Osteocyte (in vitro differentiated cells): Measurements from ENCODE around the gene DENND2A. TPM values are rescaled to one million over a fixed set of nuclear protein-coding genes. Genes with fewer than 3 reads are reported as not detected.
A peak's percentile ranks its signal among the peaks of the same experiment; 100 is the strongest.

Experiments used
- DNase-seq: peaks from one replicate; pipeline ENCODE4 v3.0.0; 2021; ENCODE audit warnings: mixed read lengths; ENCODE audit not compliant: unreplicated experiment; ENCODE audit errors: extremely low spot score
- H3K27ac Mint-ChIP-seq: one replicate; pipeline ENCODE4 v1.8.0; 2021; ENCODE audit warnings: mild to moderate bottlenecking, mixed read lengths; ENCODE audit not compliant: unreplicated experiment
- H3K27me3 Mint-ChIP-seq: one replicate; pipeline ENCODE4 v1.8.0; 2021; ENCODE audit warnings: mixed read lengths; ENCODE audit not compliant: unreplicated experiment
- H3K36me3 Mint-ChIP-seq: one replicate; pipeline ENCODE4 v1.8.0; 2021; ENCODE audit warnings: mixed read lengths; ENCODE audit not compliant: unreplicated experiment
- H3K4me1 Mint-ChIP-seq: one replicate; pipeline ENCODE4 v1.8.0; 2021; ENCODE audit warnings: mixed read lengths; ENCODE audit not compliant: unreplicated experiment
- H3K4me3 Mint-ChIP-seq: one replicate; pipeline ENCODE4 v1.8.0; 2021; ENCODE audit warnings: mild to moderate bottlenecking, moderate library complexity, mixed read lengths; ENCODE audit not compliant: unreplicated experiment
- H3K9me3 Mint-ChIP-seq: one replicate; pipeline ENCODE4 v1.8.0; 2021; ENCODE audit warnings: mixed read lengths; ENCODE audit not compliant: unreplicated experiment
- CTCF ChIP-seq: fragments of 200-600 bp; sonication (generic); IDR thresholded peaks from 2 replicates; pipeline ENCODE4 v1.5.0; 2021; ENCODE audit warnings: antibody characterized with exemption, mild to moderate bottlenecking, moderate library complexity
- total RNA-seq: library from RNA; stranded (reverse); gene quantifications from 2 replicates; pipeline ENCODE4 v1.2.1, GENCODE V29; 2021

Gene DENND2A
- total RNA-seq, 1 donor from 2014 or later, result 53.3 TPM

DNA sequence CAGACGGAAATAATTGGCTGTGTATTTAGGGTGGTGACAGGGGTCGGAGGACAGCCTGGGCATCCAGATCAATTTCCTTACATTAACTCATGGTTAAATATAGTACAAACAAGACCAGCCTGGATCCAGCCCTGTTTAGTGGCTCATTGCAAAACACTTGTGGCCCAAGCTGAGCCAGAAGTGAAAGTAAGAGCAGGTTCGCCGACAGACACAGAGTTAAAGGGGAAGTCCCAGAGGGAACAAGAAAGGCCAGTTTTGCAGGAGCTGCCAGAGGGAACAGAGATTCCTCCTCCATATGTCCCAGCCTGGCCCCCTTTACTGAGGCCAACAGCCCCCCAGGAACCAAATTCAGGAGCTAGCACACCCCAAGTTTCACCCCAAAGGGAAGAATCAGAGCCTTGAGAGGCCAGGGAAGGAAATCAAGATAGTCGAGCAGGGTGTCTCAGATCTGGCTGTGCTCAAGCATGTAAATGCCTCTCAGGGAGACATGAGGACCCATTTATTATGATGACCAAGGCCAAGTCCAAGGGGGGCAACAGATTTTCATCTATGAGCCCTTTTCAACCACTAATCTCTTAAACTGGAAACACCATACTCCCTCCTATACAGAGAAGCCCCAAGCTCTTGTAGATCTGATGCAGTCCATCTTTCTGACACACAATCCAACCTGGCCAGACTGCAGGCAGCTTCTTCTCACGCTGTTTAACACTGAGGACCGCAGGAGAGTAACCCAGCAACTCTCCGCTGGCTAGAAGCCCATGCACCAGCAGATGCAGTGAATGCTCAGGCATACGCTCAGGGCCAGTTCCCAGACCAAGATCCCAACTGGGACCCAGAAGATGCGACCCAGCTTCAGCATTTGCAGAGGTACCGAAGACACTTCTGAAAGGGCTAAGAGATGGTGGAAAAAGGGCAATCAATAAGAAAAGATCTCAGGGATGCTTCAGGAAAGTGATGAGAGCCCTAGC lies 16.2 kb upstream of the DENND2A start:
- Mint-ChIP-seq H3K27me3 (no peaks in the 10 kb centered on the region), H3K36me3 (no peaks in the 10 kb centered on the region), H3K4me1 (peaks cover 32% of the 10 kb centered on the region), H3K9me3 (no peaks in the 10 kb centered on the region), H3K4me3 (peak overlapping the region; percentile 73), H3K27ac (peak overlapping the region; percentile 98)
- TF ChIP-seq CTCF, result no peak
- no peak for DNase-seq

DNA sequence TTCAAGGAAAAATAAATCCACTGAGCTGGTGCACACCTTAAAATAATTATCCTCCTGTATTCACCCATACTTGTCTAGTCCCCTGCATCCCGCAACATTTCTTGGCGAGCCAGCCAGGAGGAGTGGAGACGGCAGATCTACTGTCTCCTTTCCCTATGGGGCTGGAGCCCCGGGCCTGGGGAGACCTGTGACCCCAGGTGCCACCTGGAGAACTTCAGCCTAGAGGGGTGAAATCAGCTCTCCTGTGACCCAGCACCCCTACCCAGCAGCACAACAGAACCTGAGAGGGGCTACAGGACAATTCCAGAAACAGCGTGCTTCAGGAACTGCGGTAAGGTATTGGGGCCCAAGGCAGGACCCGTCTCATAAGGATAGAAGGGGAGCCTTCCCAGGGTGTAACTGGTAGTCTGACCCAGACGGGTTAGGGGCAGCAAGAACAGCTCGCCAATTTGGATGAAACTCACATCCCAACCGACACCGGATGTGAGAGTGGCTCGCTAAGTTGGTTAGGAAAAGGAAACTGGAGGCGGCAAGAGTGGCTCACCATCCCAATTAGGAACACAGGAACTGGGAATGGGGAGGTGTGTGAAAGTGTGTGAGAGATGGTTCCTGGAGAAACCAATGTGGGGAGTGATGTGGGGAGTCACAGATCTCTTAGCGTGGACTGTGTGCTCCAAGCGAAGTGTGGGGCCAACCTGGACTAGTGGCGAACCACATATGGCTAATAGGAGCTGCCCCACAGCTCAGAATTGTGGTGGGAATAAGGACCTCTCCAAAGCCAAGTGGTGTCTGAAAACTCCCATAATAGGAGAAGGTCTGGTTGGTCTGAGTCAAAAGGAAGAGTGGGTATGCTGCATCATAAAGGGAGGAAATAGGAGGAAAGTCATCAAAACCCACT lies 15.1 kb upstream of the DENND2A start:
- no peaks in the 10 kb centered on the region for H3K36me3 Mint-ChIP-seq
- no peak for TF ChIP-seq CTCF
- peak overlapping the region; percentile 73 for H3K4me3 Mint-ChIP-seq
- no peak for DNase-seq
- H3K27me3 Mint-ChIP-seq, result no peaks in the 10 kb centered on the region
- H3K27ac Mint-ChIP-seq, result peak overlapping the region; percentile 98
- H3K9me3 Mint-ChIP-seq, result no peaks in the 10 kb centered on the region
- H3K4me1 Mint-ChIP-seq, result peaks cover 33% of the 10 kb centered on the region

GRCh38 chr7:140654661-140655060 lies 14.0 kb upstream of the DENND2A start:
- TF ChIP-seq CTCF, result no peak
- peaks cover 42% of the 10 kb centered on the region for H3K4me1 Mint-ChIP-seq

GRCh38 chr7:140654109-140654387 lies 13.4 kb upstream of the DENND2A start:
- Mint-ChIP-seq H3K36me3 (no peaks in the 10 kb centered on the region), H3K9me3 (no peaks in the 10 kb centered on the region), H3K27ac (no peak overlapping the region), H3K4me1 (peaks cover 47% of the 10 kb centered on the region), H3K27me3 (no peaks in the 10 kb centered on the region), H3K4me3 (no peak overlapping the region)
- no peak for DNase-seq
- no peak for TF ChIP-seq CTCF

More at GRCh38 chr7:140654661-140655060, 14.0 kb upstream of the DENND2A start:
- H3K27me3 Mint-ChIP-seq, result no peaks in the 10 kb centered on the region
- no peak for DNase-seq
- no peaks in the 10 kb centered on the region for H3K36me3 Mint-ChIP-seq
- no peak overlapping the region for H3K27ac Mint-ChIP-seq
- H3K4me3 Mint-ChIP-seq, result no peak overlapping the region
- H3K9me3 Mint-ChIP-seq, result no peaks in the 10 kb centered on the region
